GM12865 (cell line): Measurements from ENCODE around the gene P4HA3.

Experiments
- DNase-seq: peaks from one replicate; pipeline ENCODE4 v3.0.0; 2010; ENCODE audit warnings: low read depth
- H3K4me3 ChIP-seq: 2 replicates; pipeline ENCODE4 v1.5.1; 2011; ENCODE audit warnings: mild to moderate bottlenecking, low read depth, low read length, control low read depth
- TF ChIP-seq, protein P1 (sequence below): IDR thresholded peaks from 2 replicates; pipeline ENCODE4 v1.5.1; 2011; ENCODE audit warnings: low read length, control low read depth, low read depth, inconsistent platforms; ENCODE audit not compliant: insufficient read depth; ENCODE audit errors: missing control alignments

The P4HA3 gene

DNA sequence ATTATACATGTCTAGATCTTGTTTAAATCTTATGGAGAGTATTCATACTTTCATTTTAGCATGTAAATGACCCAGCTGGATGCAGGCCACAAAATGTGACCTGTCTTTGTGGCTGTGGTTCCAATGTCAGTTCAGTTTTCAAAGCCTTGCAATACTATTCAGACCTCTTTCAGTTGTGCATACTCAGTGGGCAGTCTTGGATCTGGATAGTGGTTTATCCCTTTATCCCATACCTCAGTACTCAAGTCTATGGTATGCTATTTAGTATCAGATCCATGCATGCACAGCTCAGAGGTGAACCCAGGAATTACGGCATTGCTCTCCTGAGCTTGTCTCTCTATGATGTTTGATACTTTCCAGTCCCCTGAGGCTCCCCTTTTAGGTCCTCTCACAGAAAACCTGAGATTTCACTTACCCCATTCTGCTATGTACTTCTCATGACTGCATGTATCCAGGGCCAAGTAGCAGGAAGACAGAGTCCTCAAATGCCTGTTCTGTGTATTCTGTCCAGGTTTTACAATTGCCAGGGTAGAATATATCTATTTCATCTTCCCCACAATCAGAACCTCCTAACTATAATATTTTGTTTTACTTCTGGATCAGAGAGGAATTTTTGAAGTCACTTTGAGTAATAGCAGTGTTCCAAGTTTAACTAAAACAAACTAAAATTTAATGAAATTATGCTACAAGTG is 6.9 kb upstream of the P4HA3 start:
- H3K4me3 ChIP-seq: no peak overlapping the region
- no peak for DNase-seq
- TF ChIP-seq, protein P1, sequence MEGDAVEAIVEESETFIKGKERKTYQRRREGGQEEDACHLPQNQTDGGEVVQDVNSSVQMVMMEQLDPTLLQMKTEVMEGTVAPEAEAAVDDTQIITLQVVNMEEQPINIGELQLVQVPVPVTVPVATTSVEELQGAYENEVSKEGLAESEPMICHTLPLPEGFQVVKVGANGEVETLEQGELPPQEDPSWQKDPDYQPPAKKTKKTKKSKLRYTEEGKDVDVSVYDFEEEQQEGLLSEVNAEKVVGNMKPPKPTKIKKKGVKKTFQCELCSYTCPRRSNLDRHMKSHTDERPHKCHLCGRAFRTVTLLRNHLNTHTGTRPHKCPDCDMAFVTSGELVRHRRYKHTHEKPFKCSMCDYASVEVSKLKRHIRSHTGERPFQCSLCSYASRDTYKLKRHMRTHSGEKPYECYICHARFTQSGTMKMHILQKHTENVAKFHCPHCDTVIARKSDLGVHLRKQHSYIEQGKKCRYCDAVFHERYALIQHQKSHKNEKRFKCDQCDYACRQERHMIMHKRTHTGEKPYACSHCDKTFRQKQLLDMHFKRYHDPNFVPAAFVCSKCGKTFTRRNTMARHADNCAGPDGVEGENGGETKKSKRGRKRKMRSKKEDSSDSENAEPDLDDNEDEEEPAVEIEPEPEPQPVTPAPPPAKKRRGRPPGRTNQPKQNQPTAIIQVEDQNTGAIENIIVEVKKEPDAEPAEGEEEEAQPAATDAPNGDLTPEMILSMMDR: no peak

DNA sequence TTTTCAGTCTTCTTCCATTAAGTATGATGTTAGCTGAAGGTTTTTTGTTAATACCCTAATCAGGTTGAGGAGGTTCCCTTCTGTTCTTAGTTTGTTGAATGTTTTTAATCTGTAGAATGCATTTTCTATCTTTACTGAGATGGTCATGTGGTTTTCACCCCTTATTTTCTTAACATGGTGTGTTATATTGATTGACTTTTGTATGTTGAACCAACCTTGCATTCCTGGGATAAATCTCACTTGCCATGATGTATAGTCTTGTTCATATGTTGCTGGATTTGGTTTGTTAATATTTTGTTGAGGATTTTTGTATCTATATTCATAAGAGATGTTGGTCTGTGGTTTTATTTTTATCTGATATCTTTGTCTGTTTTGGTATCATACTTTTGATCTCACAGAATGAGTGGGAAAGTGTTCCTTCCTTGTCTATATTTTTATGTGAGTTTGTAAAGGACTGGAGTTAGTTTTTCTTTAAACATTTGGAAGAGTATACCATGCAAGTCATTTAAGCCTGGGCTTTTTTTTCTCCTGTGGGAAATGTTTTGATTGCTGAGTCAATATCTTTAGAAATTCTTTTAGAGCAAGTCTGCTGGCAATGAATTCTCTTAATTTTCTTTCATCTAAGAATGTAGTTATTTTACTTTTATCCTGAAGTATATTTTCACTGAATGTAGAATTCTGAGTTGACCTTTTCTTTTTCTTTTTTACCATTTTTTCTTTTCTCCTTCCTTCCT is 5.5 kb upstream of the P4HA3 start:
- H3K4me3 ChIP-seq: no peak overlapping the region
- DNase-seq: no peak
- TF ChIP-seq, protein P1: no peak

DNA sequence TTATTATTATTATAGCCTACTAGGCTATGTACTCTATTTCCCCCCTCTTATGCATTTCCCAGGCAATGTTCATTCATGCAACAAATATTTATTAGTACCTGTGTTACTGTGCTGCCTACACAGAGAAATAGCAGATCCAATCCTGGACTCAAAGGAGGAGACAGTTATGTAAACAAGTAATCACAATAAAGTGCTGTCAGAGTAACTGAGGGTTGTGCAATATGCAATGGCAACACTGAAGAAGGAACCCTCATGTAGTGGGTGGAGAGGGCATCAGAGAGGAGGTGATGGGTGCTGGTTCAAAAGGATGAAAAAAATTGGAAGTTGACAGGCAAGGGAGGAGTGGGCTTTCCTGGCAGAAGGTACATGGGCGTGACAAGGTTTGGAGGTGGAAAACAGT is 886 bp upstream of the P4HA3 start:
- TF ChIP-seq, protein P1: no peak
- DNase-seq: no peak
- H3K4me3 ChIP-seq: no peak overlapping the region

DNA sequence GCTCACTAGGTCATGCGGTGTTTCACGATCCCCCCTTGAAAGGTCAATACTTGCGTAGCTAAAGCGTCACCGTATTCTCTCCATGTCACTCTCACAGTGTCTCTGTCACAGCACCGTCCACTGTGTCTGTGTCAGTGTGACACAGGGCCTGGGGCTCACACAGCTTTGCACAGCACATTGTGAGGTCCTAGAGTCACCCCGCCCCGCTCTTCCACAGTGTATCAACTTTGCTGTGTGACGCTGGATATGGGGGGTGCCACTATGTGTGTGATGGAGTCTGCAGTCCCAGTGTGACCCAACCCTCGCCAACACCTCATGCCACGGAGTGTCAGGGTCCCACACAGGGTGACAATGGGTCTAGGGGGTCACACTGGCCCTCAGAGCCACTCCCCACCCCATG is 583 bp downstream of the P4HA3 start:
- no peak for DNase-seq
- TF ChIP-seq, protein P1: no peak
- H3K4me3 ChIP-seq: no peak overlapping the region

DNA sequence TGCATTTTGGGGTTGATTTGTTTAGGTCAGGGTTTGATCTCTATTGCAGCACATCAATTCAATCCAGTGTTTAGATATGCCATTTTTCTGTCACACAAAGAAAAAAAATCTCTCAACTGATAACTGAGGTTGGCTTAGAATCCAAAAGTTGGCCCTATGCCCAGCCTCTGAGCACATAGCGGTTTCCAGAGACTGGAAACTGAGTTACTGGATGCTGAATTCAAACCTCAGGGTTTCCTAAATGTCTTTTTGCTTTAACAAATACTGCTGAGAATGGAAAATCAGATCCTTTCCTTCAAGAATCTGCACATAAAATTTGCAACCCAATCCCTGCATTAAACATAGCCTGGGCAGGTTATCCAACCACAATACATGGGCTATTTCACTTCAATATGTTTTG is 4.0 kb downstream of the P4HA3 start:
- DNase-seq: no peak
- TF ChIP-seq, protein P1: no peak
- H3K4me3 ChIP-seq: no peak overlapping the region

DNA sequence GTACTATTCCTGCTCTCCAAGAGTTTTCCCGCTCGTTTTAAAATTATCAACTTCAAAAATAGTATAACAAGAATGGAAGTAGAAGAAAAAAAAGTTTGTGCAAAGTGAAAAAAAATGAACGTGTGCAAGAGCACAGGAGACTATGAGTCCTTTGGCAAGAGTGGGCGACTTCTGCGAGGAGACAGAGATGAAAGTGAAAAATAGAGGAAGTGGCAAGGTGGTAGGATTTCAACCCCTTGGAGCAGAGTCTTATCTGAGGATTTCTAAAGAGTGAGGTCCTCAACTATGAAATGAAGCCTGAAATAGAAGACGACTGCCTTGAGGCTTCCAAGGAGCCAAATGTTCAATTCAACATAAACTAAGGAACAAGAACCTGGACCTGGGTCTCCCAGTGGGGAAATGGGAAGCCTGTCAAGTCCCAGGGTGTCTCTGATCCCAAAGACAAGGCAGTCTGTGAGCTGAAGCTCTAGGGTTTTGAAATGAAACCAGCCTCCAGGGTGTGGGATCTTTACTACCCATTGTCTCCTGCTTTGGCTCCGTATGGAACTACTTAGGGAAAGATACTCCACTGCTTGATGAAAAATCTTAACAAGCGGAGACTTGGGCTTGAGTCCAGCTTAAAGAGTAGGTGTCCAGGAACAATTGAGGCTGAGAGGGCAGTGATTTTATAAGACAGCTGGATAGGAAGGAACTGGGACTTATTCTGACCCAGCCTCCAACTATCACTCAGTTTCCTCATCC is 4.8 kb downstream of the P4HA3 start:
- H3K4me3 ChIP-seq: no peak overlapping the region
- no peak for DNase-seq
- TF ChIP-seq, protein P1: no peak
